GM12878 (cell line): ENCODE results near the gene PITPNM3. TPM values are rescaled to one million over a fixed set of nuclear protein-coding genes. Genes with fewer than 3 reads are reported as not detected.

Experiments used
- ATAC-seq: fragments of 200-7000 bp; cut with Tn5 transposase; 3 replicates; pipeline ENCODE4 v1.9.1; 2020; ENCODE audit warnings: mild to moderate bottlenecking, moderate library complexity
- BruUV-seq: library from RNA; stranded (reverse); fragments of 400-500 nt; replicated peaks from 2 replicates; lab custom pipeline; 2021; lab: Mats Ljungman, UMichigan
- CTCF ChIA-PET: fragments of 300-600 bp; sonication (Branson Sonifier 250); formaldehyde crosslinking; extraction: SDS; loops from one replicate; lab custom pipeline; 2021; ENCODE audit warnings: inconsistent platforms; lab: Yijun Ruan, JAX
- POLR2A ChIA-PET: fragments of 350-600 bp; formaldehyde crosslinking; extraction: SDS; loops from one replicate; lab custom pipeline; 2021; ENCODE audit warnings: inconsistent platforms; lab: Charles Lee
- RAD21 ChIA-PET: fragments of 300-600 bp; sonication (Branson Sonifier 250); formaldehyde crosslinking; loops from one replicate; lab custom pipeline; 2023; ENCODE audit warnings: antibody characterized with exemption; ENCODE audit not compliant: unreplicated experiment; lab: Charles Lee
- SMC1A ChIA-PET: fragments of 300-600 bp; sonication (Branson Sonifier 250); formaldehyde crosslinking; loops from one replicate; lab custom pipeline; 2023; ENCODE audit not compliant: unreplicated experiment, uncharacterized antibody; lab: Charles Lee
- DNase-seq: peaks from one replicate; pipeline ENCODE4 v3.0.0-alpha.2; 2011; ENCODE audit warnings: low read depth, low spot score
- FAIRE-seq: peaks from 3 replicates; lab custom pipeline; 2011; peaks lifted over from hg19 to GRCh38; lab: Jason Lieb, UNC
- H2AFZ ChIP-seq: 2 replicates; pipeline ENCODE4 v1.6.0; 2011; ENCODE audit warnings: low read depth, low read length, control low read depth; ENCODE audit not compliant: control insufficient read depth
- H3K27ac ChIP-seq: 2 replicates; pipeline ENCODE4 v1.5.1; 2011; ENCODE audit warnings: control low read depth; ENCODE audit not compliant: control insufficient read depth, insufficient read depth
- H3K27me3 ChIP-seq, 2 experiments: replicated peaks in 1 of 2; 2 replicates each; pipeline versions ENCODE4 v1.6.0 to v1.6.1; 2011; ENCODE audit warnings: low read length in 1 of 2; ENCODE audit not compliant: control insufficient read depth in 2 of 2, insufficient read depth in 2 of 2
- H3K36me3 ChIP-seq, 2 experiments: 2 replicates each; pipeline ENCODE4 v1.5.1; 2011; ENCODE audit warnings: low read length in 1 of 2; ENCODE audit not compliant: control insufficient read depth in 2 of 2, insufficient read depth in 2 of 2
- H3K4me1 ChIP-seq: 2 replicates; pipeline ENCODE4 v1.6.1; 2011; ENCODE audit warnings: mild to moderate bottlenecking, low read length, moderate library complexity, mixed read lengths; ENCODE audit not compliant: control insufficient read depth, insufficient read depth
- H3K4me2 ChIP-seq: 2 replicates; pipeline ENCODE4 v1.6.0; 2011; ENCODE audit warnings: control low read depth; ENCODE audit not compliant: control insufficient read depth, insufficient read depth
- H3K4me3 ChIP-seq: fragments of 200-600 bp; sonication (generic); 2 replicates; pipeline ENCODE4 v1.5.1; 2016
- H3K79me2 ChIP-seq: 2 replicates; pipeline ENCODE4 v1.6.0; 2011; ENCODE audit warnings: low read length; ENCODE audit not compliant: control insufficient read depth, insufficient read depth
- H3K9ac ChIP-seq: 2 replicates; pipeline ENCODE4 v1.8.0; 2011; ENCODE audit warnings: low read length, control low read depth, mixed read lengths; ENCODE audit not compliant: control insufficient read depth, insufficient read depth
- H3K9me3 ChIP-seq: replicated peaks from 3 replicates; pipeline ENCODE4 v1.5.1; 2011; ENCODE audit warnings: mild to moderate bottlenecking, low read length; ENCODE audit not compliant: control insufficient read depth, insufficient read depth
- H4K20me1 ChIP-seq: 2 replicates; pipeline ENCODE4 v1.6.0; 2011; ENCODE audit not compliant: control insufficient read depth, insufficient read depth
- CBX3 ChIP-seq: fragments of 200-600 bp; sonication (generic); IDR thresholded peaks from 2 replicates; pipeline ENCODE4 v1.6.1; 2016; ENCODE audit warnings: low read depth, borderline replicate concordance
- CHD2 ChIP-seq: IDR thresholded peaks from 2 replicates; pipeline ENCODE4 v1.6.1; 2011; ENCODE audit warnings: low read depth, low read length, improper control_type of control experiment, borderline replicate concordance
- EZH2 ChIP-seq: IDR thresholded peaks from 2 replicates; pipeline ENCODE4 v1.6.1; 2012; ENCODE audit warnings: low read depth, mild to moderate bottlenecking, control low read depth, inconsistent platforms, low read length, borderline replicate concordance; ENCODE audit not compliant: control insufficient read depth
- FOXK2 ChIP-seq: fragments of 450-650 bp; IDR thresholded peaks from 2 replicates; pipeline ENCODE4 v1.6.1; 2017; ENCODE audit warnings: mild to moderate bottlenecking, moderate library complexity
- HDGF ChIP-seq: fragments of 450-650 bp; IDR thresholded peaks from 2 replicates; pipeline ENCODE4 v1.6.1; 2016; ENCODE audit warnings: antibody characterized with exemption
- IKZF2 ChIP-seq, 2 experiments: fragments of 450-650 bp; IDR thresholded peaks; 2 replicates each; pipeline ENCODE4 v1.6.1; 2017; ENCODE audit warnings: mild to moderate bottlenecking in 2 of 2, moderate library complexity in 2 of 2
- KDM1A ChIP-seq: fragments of 200-600 bp; sonication (generic); IDR thresholded peaks from 2 replicates; pipeline ENCODE4 v1.6.1; 2016; ENCODE audit warnings: borderline replicate concordance
- NBN ChIP-seq: fragments of 450-650 bp; IDR thresholded peaks from 2 replicates; pipeline ENCODE4 v1.6.1; 2016
- NFYA ChIP-seq: IDR thresholded peaks from 2 replicates; pipeline ENCODE4 v1.6.1; 2011; ENCODE audit warnings: low read depth, mild to moderate bottlenecking, low read length, improper control_type of control experiment, borderline replicate concordance
- PAX8 ChIP-seq: fragments of 450-650 bp; IDR thresholded peaks from 2 replicates; pipeline ENCODE4 v1.6.1; 2017; ENCODE audit warnings: mild to moderate bottlenecking, moderate library complexity
- ZNF217 ChIP-seq: fragments of 450-650 bp; IDR thresholded peaks from 2 replicates; pipeline ENCODE4 v1.6.1; 2017; ENCODE audit warnings: antibody characterized with exemption, mild to moderate bottlenecking
- WGBS: methylation state at CpG from one replicate; pipeline ENCODE4 v1.1.6; 2016; ENCODE audit warnings: low lambda C conversion rate; ENCODE audit not compliant: insufficient replicate concordance, insufficient coverage; ENCODE audit errors: missing lambda C conversion rate; 5-methylcytosine and 5-hydroxymethylcytosine counted together
- in situ Hi-C: fragments of 300-500 bp; cut with MboI; formaldehyde crosslinking; loops from 9 replicates; pipeline ENCODE4 v1.14.3; 2018; ENCODE audit warnings: mixed read lengths
- intact Hi-C: fragments of 100-400 bp; cut with micrococcal nuclease; formaldehyde crosslinking; loops from one replicate; pipeline ENCODE4 v1.14.2; 2022; ENCODE audit not compliant: unreplicated experiment
- polyA plus RNA-seq, 11 experiments: library from polyadenylated mRNA; depleted of rRNA in 4 of 11; unstranded in 6 of 11; stranded (reverse) in 5 of 11; fragments of >200 nt; fragmentation: Nextera tagmentation in 4 of 11; fragmentation: Illumina TruSeq in 1 of 11; extraction: Ambion mirVana in 4 of 11; extraction: Trizol in 1 of 11; gene quantifications; 1 replicate in 1 of 11; 2 replicates in 10 of 11; pipeline versions ENCODE4 v1.2.1 to v1.2.3, GENCODE V29; 2011 to 2016; ENCODE audit warnings: inconsistent platforms in 2 of 11, missing spikeins in 2 of 11, low read depth in 1 of 11
- total RNA-seq, 4 experiments: library from RNA; depleted of rRNA in 3 of 4; stranded (reverse); fragments of >200 nt in 3 of 4; fragmentation: Illumina TruSeq in 1 of 4; extraction: Trizol in 1 of 4; gene quantifications; 2 replicates each; pipeline versions ENCODE4 v1.2.1 to v1.2.3, GENCODE V29; 2013 to 2021

The PITPNM3 gene
- total and polyA plus RNA-seq, 10 of the 15 experiments (the other 5 are each of a cell fraction or from before 2014, with no cell fraction given): 0.02 to 0.49 (median 0.19) TPM; not detected in 1

- TF ChIP-seq HDGF: no peak
- no peak for TF ChIP-seq NFYA
- TF ChIP-seq PAX8: no peak
- no peak for TF ChIP-seq CBX3
- TF ChIP-seq FOXK2: no peak
- no peak for TF ChIP-seq EZH2
- TF ChIP-seq CHD2: no peak
- no peak for TF ChIP-seq IKZF2 (IDR thresholded peaks at IDR 0.05)
- no peak for TF ChIP-seq NBN
- TF ChIP-seq ZNF217: no peak
- no peak for TF ChIP-seq KDM1A
- TF ChIP-seq, all 136 proteins: peak for 0
- no peak overlapping the region for H3K4me3 ChIP-seq
- H3K27ac ChIP-seq: no peak overlapping the region
- RAD21 ChIA-PET: no interaction called here
- SMC1A ChIA-PET: no interaction called here
- no peaks in the 10 kb centered on the region for H4K20me1 ChIP-seq
- peaks cover 0 to 3% of the 10 kb centered on the region in 2 experiments; a peak in 1 of 4 replicates for H3K36me3 ChIP-seq
- peaks cover 13% of the 10 kb centered on the region for H3K4me1 ChIP-seq
- no peaks in the 10 kb centered on the region for H3K79me2 ChIP-seq
- H2AFZ ChIP-seq: no peak overlapping the region
- CTCF ChIA-PET: interaction anchor here (0.6 kb wide), 2 partner anchors 65 to 1247 kb away, joined by 3 to 4 read pairs; no protein-coding TSS in a partner anchor
- no peak overlapping the region for H3K9ac ChIP-seq
- H3K27me3 ChIP-seq: no peaks in the 10 kb centered on the region
- no peak overlapping the region for H3K4me2 ChIP-seq
- no peak for ATAC-seq
- 85% methylated on average over 7 of the region's 7 CpGs for WGBS
- POLR2A ChIA-PET: no interaction called here
- no peak for DNase-seq
- in situ Hi-C loops: no loop called here
- intact Hi-C loops: no loop called here
- no peaks in the 10 kb centered on the region for H3K9me3 ChIP-seq
- FAIRE-seq: no peak
- BruUV-seq: no TSS peak
Measured at GRCh38 chr17:6577686-6578263, 21.4 kb upstream of the PITPNM3 start.
